Transverse colon (tissue), 4 donors: ENCODE data around the gene RIMS3. TPM values are rescaled to one million over a fixed set of nuclear protein-coding genes. Genes with fewer than 3 reads are reported as not detected.

Experiments
- DNase-seq: peaks from one replicate; pipeline ENCODE4 v3.0.0-alpha.2; 2019
- H3K27ac ChIP-seq, 4 donors: fragments of 200-600 bp; sonication (generic); 2 replicates each; pipeline ENCODE4 v1.5.1; 2016 to 2018; ENCODE audit warnings: inconsistent platforms in 4 of 4
- H3K27me3 ChIP-seq: fragments of 200-600 bp; sonication (generic); 2 replicates; pipeline ENCODE4 v1.5.1; 2017; ENCODE audit warnings: inconsistent platforms
- H3K36me3 ChIP-seq, 4 donors: fragments of 200-600 bp; sonication (generic); 2 replicates each; pipeline ENCODE4 v1.5.1; 2017 to 2019; ENCODE audit warnings: inconsistent platforms in 4 of 4
- H3K4me1 ChIP-seq, 4 donors: fragments of 200-600 bp; sonication (generic); 2 replicates each; pipeline ENCODE4 v1.5.1; 2017 to 2020; ENCODE audit warnings: inconsistent platforms in 4 of 4
- H3K4me3 ChIP-seq, 4 donors: fragments of 200-600 bp; sonication (generic); 1 replicate in 1 of 4; 2 replicates in 3 of 4; pipeline versions ENCODE4 v1.5.1 to v1.6.1; 2017 to 2019; ENCODE audit warnings: inconsistent platforms in 4 of 4
- H3K9me3 ChIP-seq, 2 donors: fragments of 200-600 bp; sonication (generic); 2 replicates each; pipeline ENCODE4 v1.5.1; 2017 to 2019; ENCODE audit warnings: inconsistent platforms in 2 of 2
- CTCF ChIP-seq, 5 experiments: fragments of 200-600 bp in 3 of 5; fragments of 450-650 bp in 2 of 5; sonication (generic) in 3 of 5; IDR thresholded peaks; 1 replicate in 2 of 5; 2 replicates in 3 of 5; pipeline ENCODE4 v1.5.1; 2016 to 2017; ENCODE audit warnings: antibody characterized with exemption in 5 of 5, inconsistent platforms in 3 of 5, mild to moderate bottlenecking in 2 of 5, moderate library complexity in 1 of 5
- EP300 ChIP-seq: sonication (generic); formaldehyde crosslinking; IDR thresholded peaks from one replicate; pipeline ENCODE4 v1.6.1; 2017; ENCODE audit warnings: antibody characterized with exemption, low read depth
- POLR2A ChIP-seq: fragments of 450-650 bp; IDR thresholded peaks from one replicate; pipeline ENCODE4 v1.6.1; 2016; ENCODE audit warnings: antibody characterized with exemption, mild to moderate bottlenecking, moderate library complexity
- POLR2AphosphoS5 ChIP-seq, 3 donors: sonication (generic); formaldehyde crosslinking; IDR thresholded peaks; one replicate each; pipeline ENCODE4 v1.6.1; 2016; ENCODE audit warnings: antibody characterized with exemption in 3 of 3
- WGBS, 2 donors: methylation state at CpG; one replicate each; pipeline ENCODE4 v1.1.5; 2018; ENCODE audit warnings: low coverage in 1 of 2; 5-methylcytosine and 5-hydroxymethylcytosine counted together
- in situ Hi-C, 4 donors: fragments of 200-750 bp; cut with MboI; loops; one replicate each; pipeline versions ENCODE4 v1.15.0 to v1.15.1; 2017; ENCODE audit warnings: low sequenced_read_pairs in 3 of 4, low pct_ligation_motif_present in 1 of 4, low pct_unique_long_range_greater_than_20kb in 1 of 4
- intact Hi-C: fragments of 100-400 bp; cut with DNase I; formaldehyde crosslinking; loops from one replicate; pipeline ENCODE4 v1.15.1; 2023; ENCODE audit warnings: low total_unique reads
- total RNA-seq, 4 donors: library from RNA; depleted of rRNA; stranded (reverse); fragments of >200 nt; gene quantifications; one replicate each; pipeline ENCODE4 v1.1.0, GENCODE V29; 2016

The RIMS3 gene
- total RNA-seq, 4 donors from 2014 or later = 1.9 to 14.7 (median 5.4) TPM

- Histone ChIP-seq H3K4me3 (no peak overlapping the region), H3K9me3 (no peaks in the 10 kb centered on the region), H3K4me1 (peaks cover 0 to 13% (median 8%) of the 10 kb centered on the region in 4 donors), H3K27ac (no peak overlapping the region), H3K27me3 (no peaks in the 10 kb centered on the region), H3K36me3 (no peaks in the 10 kb centered on the region)
- intact Hi-C loops = no loop called here
- in situ Hi-C loops = no loop called here
- no peak for DNase-seq
- no peak for TF ChIP-seq CTCF (IDR thresholded peaks at IDR 0.05)
- no peak for TF ChIP-seq EP300
- no peak for TF ChIP-seq POLR2AphosphoS5 (IDR thresholded peaks at IDR 0.05)
- no peak for TF ChIP-seq POLR2A
- WGBS, 2 donors = 68% methylated on average over 15 of the region's 15 CpGs; no CpG with 5 or more reads in 1 of the 2 donors
Measured at GRCh38 chr1:40648928-40649591, 16.4 kb downstream of the RIMS3 start.

GRCh38 chr1:40648200-40648599, 17.3 kb downstream of the RIMS3 start:
- DNase-seq = no peak
- no peak for TF ChIP-seq EP300
- H3K36me3 ChIP-seq = no peaks in the 10 kb centered on the region
- no peak overlapping the region for H3K27ac ChIP-seq
- WGBS, 2 donors = 77 to 100% methylated on average over 1 to 3 of the region's 3 CpGs
- in situ Hi-C loops = no loop called here
- intact Hi-C loops = no loop called here
- peaks cover 0 to 13% (median 8%) of the 10 kb centered on the region in 4 donors for H3K4me1 ChIP-seq
- no peak overlapping the region for H3K4me3 ChIP-seq
- no peaks in the 10 kb centered on the region for H3K27me3 ChIP-seq
- H3K9me3 ChIP-seq = no peaks in the 10 kb centered on the region

- in situ Hi-C loops = no loop called here
- TF ChIP-seq EP300 (no peak), POLR2AphosphoS5 (IDR thresholded peaks at IDR 0.05) (no peak), CTCF (IDR thresholded peaks at IDR 0.05) (no peak), POLR2A (no peak)
- Histone ChIP-seq H3K4me1 (peaks cover 0 to 6% (median 3%) of the 10 kb centered on the region in 4 donors), H3K27ac (no peak overlapping the region), H3K36me3 (no peaks in the 10 kb centered on the region), H3K4me3 (no peak overlapping the region), H3K9me3 (no peaks in the 10 kb centered on the region), H3K27me3 (no peaks in the 10 kb centered on the region)
- 40 to 69% methylated on average over 1 to 5 of the region's 5 CpGs for WGBS, 2 donors
- intact Hi-C loops = no loop called here
- no peak for DNase-seq
Measured at GRCh38 chr1:40646315-40646714, 19.2 kb downstream of the RIMS3 start.

- Histone ChIP-seq H3K27me3 (no peaks in the 10 kb centered on the region), H3K9me3 (no peaks in the 10 kb centered on the region), H3K4me3 (no peak overlapping the region), H3K4me1 (peaks cover 0 to 6% (median 0%) of the 10 kb centered on the region in 4 donors), H3K36me3 (no peaks in the 10 kb centered on the region), H3K27ac (no peak overlapping the region)
- WGBS, 2 donors = 83 to 98% methylated on average over 4 to 5 of the region's 5 CpGs
- intact Hi-C loops (no loop called here), in situ Hi-C loops (no loop called here)
- TF ChIP-seq POLR2AphosphoS5 (IDR thresholded peaks at IDR 0.05) (no peak), POLR2A (no peak), EP300 (no peak), CTCF (IDR thresholded peaks at IDR 0.05) (no peak)
- no peak for DNase-seq
Measured at GRCh38 chr1:40645118-40645680, 20.3 kb downstream of the RIMS3 start.
